Eye (tissue), 1 donor: ENCODE measurements around the gene TUG1.

Experiments
- DNase-seq: peaks from one replicate; pipeline ENCODE4 v3.0.0-alpha.2; 2015

Gene TUG1

DNA sequence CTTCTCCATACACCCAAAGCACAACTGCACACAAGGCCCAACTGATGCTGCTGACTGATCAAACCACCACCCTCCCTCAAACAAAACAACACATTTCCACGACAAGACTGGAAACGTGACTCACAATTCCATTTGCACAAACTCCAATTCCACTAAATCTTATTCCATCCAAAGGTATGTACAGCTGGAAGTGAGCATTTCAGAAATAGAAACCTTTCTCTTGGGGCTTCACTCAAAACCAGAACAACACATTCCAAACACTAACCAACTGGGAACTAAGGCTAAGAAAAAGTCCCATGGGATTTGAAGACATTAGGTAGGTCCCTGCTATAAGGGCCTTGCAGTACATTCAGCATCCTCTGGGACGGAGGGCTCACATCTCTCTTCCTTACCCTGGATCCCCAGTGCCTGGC lies 20.1 kb upstream of the TUG1 start:
- DNase-seq = no peak

DNA sequence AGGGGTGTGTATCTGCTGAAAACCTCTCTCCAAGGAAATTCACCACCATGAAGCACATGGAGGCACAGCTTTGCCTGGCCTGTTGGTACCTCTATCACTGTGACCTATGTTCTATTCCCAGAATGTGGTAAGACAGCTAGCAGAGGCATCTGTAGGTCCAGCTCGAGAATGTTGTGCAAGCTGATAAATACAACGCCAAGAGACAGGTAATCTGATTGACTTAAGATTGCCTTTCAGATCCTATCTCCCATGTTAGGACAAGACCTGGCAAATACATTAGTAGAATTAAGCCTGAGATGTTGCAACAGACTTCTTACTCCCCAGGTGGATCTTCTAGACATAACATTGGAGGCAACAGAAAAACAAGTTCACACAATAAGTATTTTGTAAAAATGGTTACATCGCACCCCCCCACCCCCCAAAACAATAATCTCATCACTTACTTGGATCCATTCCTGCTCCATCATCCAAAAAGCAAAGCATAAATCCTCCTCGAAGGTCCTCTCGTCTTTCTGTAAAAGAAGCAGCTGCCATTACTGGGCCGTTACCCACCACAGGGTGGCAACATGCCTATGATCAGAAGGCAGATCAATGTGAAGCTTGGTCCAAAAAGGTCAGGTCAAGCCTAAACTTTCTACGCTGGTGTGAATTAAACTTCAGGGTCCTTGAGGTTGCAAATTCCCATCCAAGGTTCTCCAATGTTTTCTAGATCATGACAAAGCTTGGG lies 19.0 kb upstream of the TUG1 start:
- DNase-seq = no peak

DNA sequence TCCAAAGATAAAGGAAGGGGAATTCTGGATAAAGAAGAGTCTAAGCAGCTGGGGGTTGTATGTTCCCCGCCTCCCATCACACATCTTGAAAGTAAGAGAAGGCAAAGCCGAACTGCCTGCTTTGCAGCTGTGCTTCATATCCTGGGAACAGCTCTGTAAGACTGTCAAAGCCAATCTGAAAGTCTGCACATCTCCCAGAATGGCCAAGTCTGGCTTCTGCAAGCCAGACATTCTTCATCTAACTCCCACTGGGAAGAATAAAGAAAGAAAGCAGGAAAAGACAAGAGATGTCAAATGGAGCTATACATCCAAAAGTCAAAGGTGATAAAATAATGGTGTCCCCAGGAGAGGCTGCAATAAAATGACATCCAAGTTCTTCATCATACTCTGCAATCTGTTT lies 15.9 kb upstream of the TUG1 start:
- DNase-seq = peak; percentile 62

DNA sequence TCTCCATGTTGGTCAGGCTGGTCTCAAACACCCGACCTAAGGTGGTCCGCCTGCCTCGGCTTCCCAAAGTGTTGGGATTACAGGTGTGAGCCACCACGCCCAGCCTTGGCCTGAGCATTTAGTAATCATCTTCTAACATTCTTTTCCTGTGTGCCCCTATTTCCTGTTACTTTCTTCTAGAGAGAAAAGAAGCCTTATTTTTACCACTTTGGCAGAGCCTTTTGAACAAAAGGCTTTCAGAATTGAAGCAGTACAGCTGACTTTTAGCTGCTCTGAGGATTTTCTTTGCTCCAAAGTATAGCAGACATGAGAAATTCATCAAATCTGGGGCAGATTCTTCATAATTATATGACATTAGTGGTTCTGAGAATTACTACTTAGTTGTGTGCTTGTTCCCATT lies 13.9 kb upstream of the TUG1 start:
- no peak for DNase-seq

DNA sequence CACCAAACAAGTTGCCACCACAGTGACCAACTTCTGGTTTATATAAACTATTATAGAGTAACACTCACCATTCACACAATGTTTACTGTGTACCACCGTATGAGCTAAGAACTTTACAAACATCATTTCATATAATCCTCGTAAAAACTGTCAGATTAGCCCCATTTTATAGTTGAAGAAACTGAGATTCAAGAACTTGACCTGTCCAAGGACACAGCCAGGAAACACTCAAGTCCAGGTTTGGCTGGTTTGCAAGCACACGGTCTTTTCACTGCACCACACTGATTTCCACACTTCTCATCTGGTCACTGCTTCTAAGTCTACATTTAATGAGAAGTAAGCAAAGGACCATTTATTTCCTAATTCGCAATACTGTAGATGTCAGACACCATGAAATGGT lies 4.2 kb upstream of the TUG1 start:
- no peak for DNase-seq

DNA sequence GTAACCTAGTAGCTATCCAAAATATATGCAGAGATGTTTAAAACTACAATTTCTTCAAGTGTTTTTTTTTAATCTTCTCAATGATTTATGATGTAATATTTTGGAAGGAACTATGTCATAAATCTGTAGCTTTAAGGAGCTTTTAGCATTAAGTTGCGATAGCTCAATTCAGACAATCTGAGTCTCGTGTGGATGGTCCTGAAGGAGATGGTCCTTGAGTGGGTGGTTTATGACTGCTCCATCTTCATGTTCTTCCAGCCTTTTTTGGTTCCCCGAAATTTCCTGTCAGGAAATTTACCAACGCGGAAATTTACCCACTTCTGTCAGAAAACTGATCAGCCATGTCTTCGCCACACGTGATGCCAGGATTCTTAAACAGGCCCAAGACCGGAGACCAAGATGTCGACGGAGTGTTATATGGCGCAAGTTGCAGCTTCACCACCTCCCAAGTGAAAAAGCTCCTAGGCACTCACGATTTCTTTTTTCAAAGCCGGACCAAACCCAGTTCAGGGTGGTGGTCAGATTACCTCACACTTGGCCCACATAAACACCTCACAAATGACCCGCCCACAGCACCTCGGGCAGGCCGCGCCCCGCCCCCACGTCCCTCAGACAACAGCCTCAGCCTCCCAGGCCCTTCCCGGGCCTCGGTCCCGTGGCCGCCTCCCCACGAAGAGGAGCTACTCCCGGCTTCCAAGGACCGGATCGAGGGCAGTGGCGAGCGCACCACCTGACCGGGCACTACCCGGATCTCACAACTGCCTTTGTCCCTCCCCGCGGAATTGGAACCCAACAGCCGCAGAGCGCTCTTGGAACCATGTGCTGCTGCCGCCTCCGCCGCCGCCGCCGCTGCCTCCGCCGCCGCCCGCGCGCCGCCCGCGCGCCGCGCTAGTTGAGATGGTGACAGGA lies 796 bp upstream of the TUG1 start, which contains the start of gene MORC2:
TSS of gene MORC2 (minus strand) at position 760 of the 909 bp plus-strand sequence. CDS start 885 bp downstream, outside the sequence.
- DNase-seq = no peak

DNA sequence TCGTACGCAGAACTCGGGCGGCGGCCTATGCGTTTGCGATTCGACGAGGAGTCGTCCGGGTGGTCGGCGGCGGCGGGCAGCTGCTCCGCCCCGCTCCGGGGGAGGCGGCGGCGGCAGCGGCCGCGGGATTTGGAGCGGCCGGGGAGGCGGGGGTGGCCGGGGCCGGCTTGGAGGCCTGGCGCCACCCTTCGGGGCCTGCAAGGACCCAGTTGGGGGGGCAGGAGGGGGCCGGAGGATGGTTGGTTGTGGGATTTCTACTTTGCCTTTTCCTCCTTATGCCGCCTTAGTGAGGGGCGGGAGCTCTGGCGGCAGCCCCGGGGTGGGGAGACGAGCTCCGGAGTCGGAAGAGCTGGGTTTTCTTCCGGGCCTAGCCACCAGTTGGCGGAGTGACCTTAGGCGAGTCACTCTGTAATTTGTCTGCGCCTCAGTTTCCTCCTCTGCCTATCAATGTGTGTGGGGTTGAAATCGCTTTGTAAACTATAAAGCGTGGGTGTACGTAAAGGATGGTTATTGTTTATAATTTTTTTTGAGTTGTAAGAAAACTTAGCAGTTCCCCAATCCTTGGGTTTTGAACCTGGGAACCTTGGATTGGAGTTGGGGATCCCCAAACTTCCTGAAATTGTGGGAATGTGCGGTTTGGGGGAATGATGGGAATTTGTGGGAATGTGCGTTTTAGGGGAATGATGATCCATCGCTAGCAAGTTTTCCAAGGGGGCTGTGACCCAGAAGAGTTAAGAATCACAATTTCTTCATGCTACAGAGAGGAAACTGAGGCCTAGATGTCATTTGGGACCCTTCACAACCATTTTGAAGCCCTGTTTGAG lies 679 bp downstream of the TUG1 start:
- no peak for DNase-seq

DNA sequence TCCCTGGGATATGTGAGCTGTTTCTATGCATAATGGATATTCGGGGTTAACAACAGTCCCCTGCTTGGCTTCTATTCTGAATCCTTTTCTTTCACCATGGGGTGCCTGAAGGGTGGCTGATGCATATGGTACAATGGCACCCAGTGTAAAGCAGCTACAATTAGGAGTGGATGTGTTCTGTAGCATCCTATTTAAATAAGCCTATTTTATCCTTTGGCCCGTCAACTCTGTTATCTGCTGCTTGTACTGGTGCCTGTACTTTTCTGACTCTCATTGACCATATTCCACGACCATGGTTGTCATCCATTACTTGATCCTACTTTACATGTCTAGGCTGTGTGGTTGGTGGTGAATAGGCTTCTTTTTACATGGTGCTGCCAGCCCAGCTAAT lies 1.3 kb downstream of the TUG1 start:
- no peak for DNase-seq

DNA sequence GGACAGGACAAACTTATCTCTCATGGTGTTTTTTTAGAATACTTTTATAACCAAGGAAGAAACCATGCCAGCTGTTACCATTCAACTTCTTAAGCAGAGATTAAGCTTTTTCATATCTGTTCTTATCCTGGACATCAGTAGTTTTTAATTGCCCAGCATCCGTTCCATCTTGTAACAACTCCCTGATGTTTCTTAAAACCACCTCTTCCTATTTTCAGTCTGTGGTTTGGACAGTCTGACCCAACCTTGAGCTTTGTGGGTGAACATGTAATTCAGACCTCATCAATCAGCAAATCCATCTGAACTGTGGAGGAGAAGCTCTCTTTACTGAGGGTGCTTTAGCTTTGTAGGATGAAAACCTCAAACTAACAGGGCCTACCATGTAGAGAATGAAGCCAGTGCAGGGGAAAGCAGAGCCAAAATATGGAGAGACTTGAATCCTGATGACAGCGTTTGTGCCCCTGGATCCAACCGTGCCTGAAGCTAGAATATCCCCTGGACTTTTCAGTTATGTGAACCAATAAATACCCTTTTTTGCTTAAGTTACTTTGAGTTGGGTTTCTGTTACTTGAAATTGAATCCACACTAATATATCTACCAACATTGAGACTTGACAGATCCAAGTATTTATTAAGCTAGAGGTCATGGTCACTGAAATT lies 9.4 kb downstream of the TUG1 start:
- DNase-seq = no peak

DNA sequence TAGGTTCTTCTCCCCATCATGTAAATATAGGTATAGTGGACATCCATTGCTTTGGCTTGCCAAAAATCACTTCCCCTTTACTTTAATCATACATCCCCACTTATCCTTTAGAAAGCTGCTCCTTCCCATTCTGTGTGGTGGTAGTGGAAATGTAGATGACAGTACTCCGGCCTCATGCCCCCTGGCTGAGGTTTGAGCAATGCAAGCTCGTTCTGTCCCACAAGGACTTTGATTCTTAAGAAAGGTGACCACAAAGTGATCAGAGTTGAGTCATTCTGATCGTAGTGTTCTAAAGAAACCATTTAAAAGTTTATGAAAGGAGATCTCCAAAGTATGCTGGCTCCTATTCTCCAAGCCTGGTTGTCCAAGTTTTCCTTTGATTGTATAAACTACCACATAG lies 10.9 kb downstream of the TUG1 start:
- no peak for DNase-seq

DNA sequence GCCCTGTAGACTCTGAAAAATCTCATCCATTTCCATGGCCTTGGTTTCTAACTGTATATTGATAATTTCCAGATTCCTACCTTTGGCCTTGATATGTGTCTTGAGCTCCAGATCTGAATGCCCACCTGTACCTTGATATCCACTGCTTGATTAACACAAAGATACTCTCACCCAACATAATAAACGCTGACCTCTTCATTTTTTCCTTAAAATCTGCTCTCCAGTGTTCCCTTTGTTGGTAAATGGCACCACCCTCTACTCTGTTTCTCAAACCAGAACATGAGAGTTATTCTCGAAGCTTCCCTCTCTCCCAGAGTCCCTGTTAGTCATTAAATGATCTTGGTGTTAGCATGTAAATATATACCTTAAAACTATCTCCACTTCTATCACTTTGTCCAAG lies 13.4 kb downstream of the TUG1 start:
- DNase-seq = no peak

DNA sequence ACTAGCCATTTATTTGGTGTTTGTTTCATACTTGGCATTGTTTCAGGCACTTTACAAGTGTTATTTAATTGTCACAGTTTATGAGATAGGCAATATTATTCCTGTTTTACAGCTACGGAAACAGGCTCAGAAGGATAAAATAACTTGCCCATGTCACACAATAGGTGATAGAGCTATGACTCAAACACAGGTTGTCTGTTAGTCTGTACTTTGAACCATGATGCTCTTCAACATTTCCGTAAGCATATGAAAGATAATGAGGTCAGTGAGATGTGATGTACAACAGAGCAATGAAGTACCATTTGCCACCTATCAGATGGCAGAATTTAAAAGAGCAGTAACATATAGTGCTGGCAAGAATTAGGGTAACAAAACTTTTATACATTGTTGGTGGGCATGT lies 15.3 kb downstream of the TUG1 start:
- DNase-seq = no peak

DNA sequence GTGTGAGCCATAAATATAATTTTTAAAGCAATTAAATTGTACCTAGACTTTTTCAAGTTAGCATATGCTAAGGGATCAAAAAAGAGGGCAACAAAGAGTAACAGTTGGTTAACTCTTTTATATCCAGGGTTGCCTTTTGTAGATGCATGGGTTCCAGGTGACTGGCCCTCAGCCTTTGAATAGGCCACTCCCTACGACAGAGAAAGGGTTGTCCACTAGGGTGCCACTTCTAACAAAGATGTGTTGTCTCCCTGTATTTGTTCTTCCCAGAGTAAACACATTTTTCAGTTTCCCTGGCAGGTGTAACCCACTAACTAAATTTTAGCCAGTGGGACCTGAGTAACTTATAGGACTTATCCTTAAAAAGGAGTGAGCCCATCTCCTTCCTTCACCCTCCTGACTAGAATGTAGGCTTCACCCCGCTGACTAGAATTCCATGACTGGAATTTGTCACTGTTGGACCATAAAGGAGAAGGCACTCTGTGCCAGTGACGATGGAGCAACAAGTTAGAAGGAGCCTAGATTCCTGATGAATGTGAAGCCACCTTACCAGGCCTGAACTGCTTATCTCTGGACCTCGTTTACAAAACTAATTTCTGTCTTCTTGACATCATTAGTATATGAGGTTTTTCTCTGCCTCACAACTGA lies 16.6 kb downstream of the TUG1 start:
- DNase-seq = no peak

DNA sequence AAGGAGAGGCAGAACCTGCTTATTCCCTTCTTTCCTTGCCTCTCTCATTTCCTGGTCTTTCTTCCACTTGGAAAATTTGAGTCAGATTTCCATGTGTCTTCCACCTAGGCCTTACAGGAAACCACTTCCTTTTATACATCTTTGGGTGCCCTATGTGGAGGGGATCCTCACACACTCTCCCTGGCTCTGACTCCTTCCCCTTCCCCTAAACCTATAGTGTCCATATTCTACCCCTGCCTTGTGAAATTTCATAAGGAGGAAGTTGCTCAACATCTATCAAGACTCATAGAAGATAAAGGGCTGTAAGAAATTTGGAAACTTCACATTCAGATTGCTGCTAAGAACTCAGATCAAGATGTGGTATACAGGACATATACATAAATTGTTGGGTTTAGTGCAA lies 20.4 kb downstream of the TUG1 start:
- DNase-seq = no peak

DNA sequence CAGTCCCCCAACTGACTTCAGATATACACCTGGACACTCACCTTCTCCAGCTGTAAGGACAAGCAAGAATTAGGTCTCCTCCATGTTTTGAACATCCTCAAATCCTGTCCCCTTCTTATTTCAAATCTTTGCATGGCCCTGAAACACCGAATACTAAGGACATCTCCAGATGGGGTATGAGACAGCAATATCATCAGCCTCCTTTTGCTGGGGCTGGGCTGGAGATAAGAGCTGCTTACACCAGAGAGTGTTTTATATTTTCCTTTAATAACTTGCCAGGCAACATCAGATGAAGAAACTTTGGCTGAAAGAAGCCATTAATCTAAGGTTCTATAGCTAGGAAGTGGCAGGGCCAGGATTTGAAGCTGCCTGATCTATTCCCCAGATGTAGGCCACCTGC lies 21.6 kb downstream of the TUG1 start:
- DNase-seq = no peak

DNA sequence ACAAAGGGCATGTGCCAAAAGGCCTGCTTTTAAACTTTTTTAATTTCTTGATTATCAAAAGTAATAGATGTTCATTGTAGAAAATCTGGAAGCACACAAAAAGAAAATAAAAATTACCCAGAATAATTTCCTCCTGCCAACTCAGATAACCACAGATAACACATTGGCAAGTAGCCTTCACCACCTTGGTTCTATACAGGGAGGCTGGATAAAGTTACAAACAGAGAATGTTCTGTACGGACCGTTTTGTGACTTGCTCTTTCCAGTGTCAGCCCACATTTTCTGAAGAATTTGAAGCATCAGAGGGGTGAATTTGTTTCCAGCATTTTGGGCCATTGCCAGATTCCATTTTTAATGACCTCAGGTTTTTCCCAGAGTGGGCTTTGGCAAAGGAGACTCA lies 23.5 kb downstream of the TUG1 start:
- DNase-seq = no peak

DNA sequence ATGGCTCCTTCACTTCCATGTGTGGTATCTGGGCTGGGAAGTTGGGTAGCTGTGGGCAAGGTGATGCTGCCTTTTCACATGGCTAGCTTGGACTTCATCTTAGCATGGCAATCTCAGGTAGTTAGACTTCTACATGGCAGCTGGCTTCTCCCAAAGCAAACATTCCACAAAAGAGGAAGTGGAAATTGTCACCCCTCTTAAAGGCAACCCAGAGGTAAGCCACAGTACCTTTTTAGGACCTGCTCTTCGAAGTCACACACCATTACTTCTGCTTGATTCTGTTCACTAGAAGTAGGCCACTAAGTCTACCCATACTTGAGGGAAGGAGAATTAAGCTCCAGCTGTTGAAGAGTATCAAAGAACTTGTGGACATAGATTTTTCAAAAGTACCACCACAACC lies 25.9 kb downstream of the TUG1 start:
- DNase-seq = no peak

DNA sequence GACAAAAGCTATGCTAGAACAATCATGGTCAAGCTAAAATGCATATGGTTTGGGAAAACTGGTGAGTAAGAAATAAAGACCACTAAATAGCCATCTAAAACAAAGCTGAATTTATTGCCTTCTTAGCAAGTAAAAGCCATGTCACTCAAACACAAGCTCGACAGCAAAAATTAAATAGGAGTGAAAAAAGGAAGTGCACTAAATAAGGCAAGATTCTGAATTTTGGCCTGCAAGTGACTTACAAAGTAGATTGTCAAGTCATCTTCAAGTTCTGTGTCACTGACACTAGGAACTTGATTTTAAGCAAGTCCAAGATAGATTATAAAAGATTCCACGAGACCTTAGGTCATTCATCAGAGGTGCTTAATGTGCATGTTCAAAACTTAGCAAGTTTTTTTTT lies 27.4 kb downstream of the TUG1 start:
- no peak for DNase-seq

DNA sequence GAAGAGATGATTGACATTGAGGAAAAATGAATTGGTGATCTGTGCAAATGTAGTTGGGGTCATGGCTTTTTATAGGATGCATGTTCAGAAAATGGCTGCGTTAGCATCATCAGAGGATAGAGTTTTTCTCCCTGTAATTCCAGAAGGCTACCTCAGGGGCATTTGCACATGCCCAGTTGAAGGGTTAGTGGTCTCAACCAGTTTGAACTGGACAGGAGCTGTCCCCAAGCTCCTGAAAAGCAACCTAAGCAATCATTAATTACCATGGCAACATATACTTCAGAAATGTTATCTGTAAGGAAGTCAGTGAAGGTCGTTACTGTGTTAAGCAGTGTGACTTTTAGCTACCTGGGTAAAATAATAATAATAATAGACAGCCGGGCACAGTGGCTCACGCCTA lies 29.3 kb downstream of the TUG1 start:
- no peak for DNase-seq

DNA sequence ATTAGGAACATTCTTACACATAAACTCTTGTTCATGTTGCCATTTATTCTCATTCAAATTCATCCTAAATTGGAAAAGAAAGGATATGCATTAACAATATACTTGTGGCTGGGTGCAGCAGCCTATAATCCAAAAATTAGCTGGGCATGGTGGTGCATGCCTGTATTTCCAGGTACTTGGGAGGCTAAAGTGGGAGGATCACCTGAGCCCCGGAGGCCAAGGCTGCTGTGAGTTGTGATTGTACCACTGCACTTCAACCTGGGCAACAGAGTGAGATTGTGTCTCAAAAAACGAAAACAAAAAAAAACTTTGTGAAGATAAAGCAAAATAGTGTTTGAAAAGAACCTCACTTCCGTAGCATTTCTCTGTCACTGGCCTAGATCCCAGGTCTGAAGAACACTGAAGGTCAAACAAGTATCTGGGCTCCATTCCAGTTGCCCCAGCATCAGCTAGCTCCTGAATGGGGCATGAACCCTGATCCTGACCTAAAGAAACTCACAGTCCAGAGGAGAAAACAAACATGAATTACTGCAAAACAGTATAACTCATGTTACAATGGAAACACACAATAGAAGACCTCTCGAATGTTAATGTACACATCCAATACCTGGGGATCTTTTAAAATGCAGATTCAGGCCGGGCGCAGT lies 32.2 kb downstream of the TUG1 start:
- no peak for DNase-seq

DNA sequence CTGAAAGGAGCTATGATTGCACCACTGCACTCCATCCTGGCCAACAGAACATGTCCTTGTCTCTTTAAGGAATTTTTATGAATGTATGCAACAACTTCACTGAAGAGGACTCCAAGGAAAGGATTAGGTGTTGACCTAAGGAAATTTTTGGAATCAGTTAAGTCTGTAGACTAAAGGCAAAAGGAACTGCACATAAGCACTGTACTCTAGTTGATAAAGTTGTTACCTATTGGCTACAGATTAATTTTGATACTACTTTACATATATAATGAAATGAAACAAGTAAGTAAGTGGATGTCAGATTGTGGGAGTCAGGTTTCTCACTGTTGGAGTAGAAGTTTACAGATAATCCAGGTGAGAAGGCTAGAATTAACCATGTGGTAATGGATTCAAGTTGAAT lies 36.5 kb downstream of the TUG1 start:
- no peak for DNase-seq
